GM19397 (cell line): ENCODE data around the gene DPEP2.
"Not testable (repeated sequence)": the region's sequence is repeated elsewhere in the genome, so short reads cannot be mapped to it uniquely, and the experiment has no call there.

Experiments used
- ATAC-seq: cut with Tn5 transposase; IDR thresholded peaks from one replicate; pipeline ENCODE4 v1.9.1; 2021; ENCODE audit warnings: mild to moderate bottlenecking, moderate library complexity; ENCODE audit not compliant: unreplicated experiment

The DPEP2 gene

GRCh38 chr16:67940446-67941089 is 58.7 kb downstream of the DPEP2 start:
- ATAC-seq, result no peak

DNA sequence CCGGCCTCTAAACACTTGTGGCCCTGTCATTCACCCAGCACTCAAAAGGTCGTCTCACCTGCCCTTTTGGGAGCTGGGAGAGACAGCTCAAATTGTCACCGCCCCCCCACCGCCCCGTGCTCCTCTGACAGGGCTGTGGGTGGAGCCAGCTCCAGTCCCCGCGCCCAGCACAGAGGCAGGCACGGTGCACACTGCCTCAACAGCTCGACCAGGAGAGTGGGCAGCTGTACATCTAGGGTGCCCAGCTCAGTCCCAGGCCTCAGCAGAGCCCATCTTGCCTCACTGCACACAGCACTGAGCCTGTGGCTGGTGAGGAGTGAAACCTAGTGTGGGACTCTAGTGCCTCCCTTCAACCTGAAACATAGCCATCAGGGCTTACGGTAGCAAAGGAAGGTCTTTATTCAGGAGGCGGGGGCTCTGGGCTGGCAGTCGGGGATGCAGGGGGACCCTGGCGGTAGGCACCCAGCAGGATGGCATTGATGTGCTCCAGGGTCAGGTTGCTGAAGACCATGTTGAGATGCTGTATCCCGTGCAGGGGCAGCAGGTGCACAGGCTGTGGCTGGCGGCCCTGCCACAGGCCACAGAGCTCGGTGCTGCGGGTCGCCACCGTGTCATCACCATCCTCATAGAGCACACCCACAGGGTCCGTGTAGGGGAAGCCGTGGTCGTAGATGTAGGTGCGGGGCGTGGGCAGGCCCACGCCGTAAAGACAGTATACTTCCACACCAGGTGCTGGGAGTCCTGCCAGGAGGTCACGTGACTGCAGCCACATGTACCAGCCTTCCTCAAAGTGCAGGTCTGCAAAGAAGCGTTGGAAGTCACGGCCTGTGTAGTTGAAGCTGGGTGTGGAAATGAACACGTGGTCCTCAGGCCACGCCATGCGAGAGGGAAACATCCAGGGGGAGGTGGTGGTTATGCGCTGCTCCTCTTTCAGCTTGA is 59.5 kb downstream of the DPEP2 start:
- ATAC-seq, result no peak

DNA sequence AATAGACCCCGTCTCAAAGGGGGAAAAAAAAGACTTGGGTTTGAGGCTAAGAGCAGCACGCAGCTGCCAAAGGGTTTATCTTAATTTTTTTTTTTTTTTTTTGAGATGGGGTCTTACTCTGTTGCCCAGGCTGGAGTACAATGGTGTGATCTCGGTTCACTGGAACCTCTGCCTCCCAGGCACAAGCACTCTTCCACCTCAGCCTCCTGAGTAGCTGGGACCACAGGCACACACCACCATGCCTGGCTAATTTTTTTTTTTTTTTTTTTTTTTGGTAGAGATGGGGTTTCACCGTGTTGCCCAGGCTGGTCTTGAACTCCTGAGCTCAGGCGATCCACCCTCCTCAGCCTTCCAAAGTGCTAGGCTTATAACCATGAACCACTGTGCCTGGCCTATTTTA is 61.6 kb downstream of the DPEP2 start:
- ATAC-seq, result not testable (repeated sequence)
